OCI-LY3 (cell line): ENCODE results near the gene FCMR.

Experiments
- H2AFZ ChIP-seq: fragments of 200-600, 300-600 bp; shearing (Covaris generic); 2 replicates; pipeline ENCODE4 v1.6.0; 2014; ENCODE audit warnings: antibody characterized with exemption, low read depth, low read length
- H3K27ac ChIP-seq: fragments of 200-600, 300-600 bp; sonication (generic); 2 replicates; pipeline ENCODE4 v1.5.1; 2014; ENCODE audit warnings: mild to moderate bottlenecking, low read length, moderate library complexity, mixed read lengths
- H3K27me3 ChIP-seq: fragments of 200-600, 300-600 bp; sonication (generic); 2 replicates; pipeline ENCODE4 v1.6.1; 2014; ENCODE audit warnings: low read depth, low read length, mixed read lengths
- H3K36me3 ChIP-seq: fragments of 200-600, 300-600 bp; sonication (generic); replicated peaks from 2 replicates; pipeline ENCODE3; 2014; ENCODE audit warnings: low read depth, low read length, mixed read lengths
- H3K4me1 ChIP-seq: fragments of 300-600, 200-600 bp; sonication (generic); 2 replicates; pipeline ENCODE4 v1.6.1; 2014; ENCODE audit warnings: low read length, mixed read lengths
- H3K4me2 ChIP-seq: fragments of 200-600, 300-600 bp; sonication (generic); 2 replicates; pipeline ENCODE4 v1.6.1; 2014; ENCODE audit warnings: low read length, mixed read lengths
- H3K4me3 ChIP-seq: fragments of 300-600, 200-600 bp; sonication (generic); 2 replicates; pipeline ENCODE4 v1.5.1; 2014; ENCODE audit warnings: antibody characterized with exemption, mild to moderate bottlenecking, low read length, moderate library complexity
- H3K79me2 ChIP-seq: fragments of 300-600, 200-600 bp; shearing (Covaris generic); 2 replicates; pipeline ENCODE4 v1.6.1; 2014; ENCODE audit warnings: mild to moderate bottlenecking, low read length, mixed read lengths
- H3K9ac ChIP-seq: fragments of 300-600, 200-600 bp; shearing (Covaris generic); 2 replicates; pipeline ENCODE4 v1.6.0; 2014; ENCODE audit warnings: mild to moderate bottlenecking, low read length, moderate library complexity
- H3K9me3 ChIP-seq: fragments of 200-600, 300-600 bp; shearing (Covaris generic); 2 replicates; pipeline ENCODE4 v1.6.1; 2014; ENCODE audit warnings: low read length, mixed read lengths; ENCODE audit not compliant: insufficient read depth
- H4K20me1 ChIP-seq: fragments of 200-600, 300-600 bp; sonication (generic); 2 replicates; pipeline ENCODE4 v1.6.1; 2016; ENCODE audit warnings: low read length, mixed read lengths; ENCODE audit not compliant: insufficient read depth
- EZH2phosphoT487 ChIP-seq: fragments of 200-600 bp; shearing (Covaris generic); IDR thresholded peaks from 2 replicates; pipeline ENCODE4 v1.6.1; 2018; ENCODE audit warnings: antibody characterized with exemption, mixed run types, low read depth
- TF ChIP-seq, protein P1 (sequence below): fragments of 200-600, 300-600 bp; sonication (generic); IDR thresholded peaks from 2 replicates; pipeline ENCODE4 v1.5.1; 2014; ENCODE audit warnings: antibody characterized with exemption, low read length, low read depth

FCMR gene

DNA sequence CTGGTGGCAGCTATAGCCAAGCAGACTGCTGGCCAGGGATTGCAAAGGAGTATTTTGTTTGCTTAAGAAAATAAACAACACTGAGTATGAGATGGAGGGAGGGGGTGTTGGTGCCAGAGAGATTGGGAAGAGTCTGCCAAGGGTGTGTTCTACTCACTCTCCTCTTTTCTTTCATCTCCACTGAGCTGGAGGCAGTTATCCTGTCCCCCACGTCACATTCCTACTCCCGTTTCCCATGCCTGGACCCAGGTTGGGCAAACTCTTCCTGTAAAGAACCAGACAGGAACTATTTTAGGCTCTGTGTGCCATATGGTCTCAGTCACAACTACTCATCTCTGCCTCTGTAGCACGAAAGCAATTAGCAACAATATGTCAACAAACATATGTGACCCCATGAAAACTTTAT, 25.9 kb downstream of the FCMR start:
- H3K9me3 ChIP-seq, result no peaks in the 10 kb centered on the region
- H3K27ac ChIP-seq, result no peak overlapping the region
- H3K36me3 ChIP-seq, result no peaks in the 10 kb centered on the region
- TF ChIP-seq EZH2phosphoT487, result no peak
- TF ChIP-seq, protein P1, sequence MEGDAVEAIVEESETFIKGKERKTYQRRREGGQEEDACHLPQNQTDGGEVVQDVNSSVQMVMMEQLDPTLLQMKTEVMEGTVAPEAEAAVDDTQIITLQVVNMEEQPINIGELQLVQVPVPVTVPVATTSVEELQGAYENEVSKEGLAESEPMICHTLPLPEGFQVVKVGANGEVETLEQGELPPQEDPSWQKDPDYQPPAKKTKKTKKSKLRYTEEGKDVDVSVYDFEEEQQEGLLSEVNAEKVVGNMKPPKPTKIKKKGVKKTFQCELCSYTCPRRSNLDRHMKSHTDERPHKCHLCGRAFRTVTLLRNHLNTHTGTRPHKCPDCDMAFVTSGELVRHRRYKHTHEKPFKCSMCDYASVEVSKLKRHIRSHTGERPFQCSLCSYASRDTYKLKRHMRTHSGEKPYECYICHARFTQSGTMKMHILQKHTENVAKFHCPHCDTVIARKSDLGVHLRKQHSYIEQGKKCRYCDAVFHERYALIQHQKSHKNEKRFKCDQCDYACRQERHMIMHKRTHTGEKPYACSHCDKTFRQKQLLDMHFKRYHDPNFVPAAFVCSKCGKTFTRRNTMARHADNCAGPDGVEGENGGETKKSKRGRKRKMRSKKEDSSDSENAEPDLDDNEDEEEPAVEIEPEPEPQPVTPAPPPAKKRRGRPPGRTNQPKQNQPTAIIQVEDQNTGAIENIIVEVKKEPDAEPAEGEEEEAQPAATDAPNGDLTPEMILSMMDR, result no peak
- H3K9ac ChIP-seq, result no peak overlapping the region
- peaks cover 38% of the 10 kb centered on the region for H3K27me3 ChIP-seq
- no peak overlapping the region for H3K4me3 ChIP-seq
- H3K4me2 ChIP-seq, result no peak overlapping the region
- no peaks in the 10 kb centered on the region for H4K20me1 ChIP-seq
- H2AFZ ChIP-seq, result no peak overlapping the region
- H3K79me2 ChIP-seq, result no peaks in the 10 kb centered on the region
- H3K4me1 ChIP-seq, result peaks cover 14% of the 10 kb centered on the region

GRCh38 chr1:206895325-206895724, 26.4 kb downstream of the FCMR start:
- Histone ChIP-seq H3K9ac (no peak overlapping the region), H3K27ac (no peak overlapping the region), H4K20me1 (no peaks in the 10 kb centered on the region), H2AFZ (no peak overlapping the region), H3K4me1 (peaks cover 19% of the 10 kb centered on the region), H3K36me3 (no peaks in the 10 kb centered on the region), H3K9me3 (no peaks in the 10 kb centered on the region), H3K4me3 (no peak overlapping the region), H3K27me3 (peaks cover 42% of the 10 kb centered on the region), H3K79me2 (no peaks in the 10 kb centered on the region), H3K4me2 (no peak overlapping the region)
- TF ChIP-seq, protein P1, result no peak

DNA sequence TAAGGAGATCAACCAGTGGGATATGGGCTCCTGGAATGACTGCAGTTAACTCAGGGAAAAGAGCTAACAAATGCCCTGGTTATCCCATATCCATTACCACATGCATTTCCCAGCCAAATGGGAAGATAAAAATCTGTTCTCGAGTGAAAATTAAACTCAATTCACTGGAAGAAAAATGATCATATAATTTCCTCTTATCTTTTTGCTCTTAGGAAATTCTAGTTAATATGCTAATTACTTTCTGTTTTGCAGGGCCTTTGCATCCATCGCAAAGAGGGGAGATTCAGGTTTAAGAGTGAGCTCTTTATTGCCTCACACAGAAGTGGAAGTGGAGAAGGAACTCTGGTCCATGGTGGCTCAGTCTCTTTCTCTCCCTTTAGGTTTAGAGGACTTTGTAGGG, 28.4 kb downstream of the FCMR start:
- no peak overlapping the region for H3K4me3 ChIP-seq
- no peak overlapping the region for H3K4me2 ChIP-seq
- H3K79me2 ChIP-seq, result no peaks in the 10 kb centered on the region
- H3K27me3 ChIP-seq, result peaks cover 37% of the 10 kb centered on the region
- TF ChIP-seq, protein P1, result no peak
- TF ChIP-seq EZH2phosphoT487, result no peak
- H3K27ac ChIP-seq, result no peak overlapping the region
- no peaks in the 10 kb centered on the region for H3K36me3 ChIP-seq
- H3K4me1 ChIP-seq, result peaks cover 19% of the 10 kb centered on the region
- H3K9ac ChIP-seq, result no peak overlapping the region
- no peaks in the 10 kb centered on the region for H4K20me1 ChIP-seq
- no peaks in the 10 kb centered on the region for H3K9me3 ChIP-seq
- H2AFZ ChIP-seq, result no peak overlapping the region

DNA sequence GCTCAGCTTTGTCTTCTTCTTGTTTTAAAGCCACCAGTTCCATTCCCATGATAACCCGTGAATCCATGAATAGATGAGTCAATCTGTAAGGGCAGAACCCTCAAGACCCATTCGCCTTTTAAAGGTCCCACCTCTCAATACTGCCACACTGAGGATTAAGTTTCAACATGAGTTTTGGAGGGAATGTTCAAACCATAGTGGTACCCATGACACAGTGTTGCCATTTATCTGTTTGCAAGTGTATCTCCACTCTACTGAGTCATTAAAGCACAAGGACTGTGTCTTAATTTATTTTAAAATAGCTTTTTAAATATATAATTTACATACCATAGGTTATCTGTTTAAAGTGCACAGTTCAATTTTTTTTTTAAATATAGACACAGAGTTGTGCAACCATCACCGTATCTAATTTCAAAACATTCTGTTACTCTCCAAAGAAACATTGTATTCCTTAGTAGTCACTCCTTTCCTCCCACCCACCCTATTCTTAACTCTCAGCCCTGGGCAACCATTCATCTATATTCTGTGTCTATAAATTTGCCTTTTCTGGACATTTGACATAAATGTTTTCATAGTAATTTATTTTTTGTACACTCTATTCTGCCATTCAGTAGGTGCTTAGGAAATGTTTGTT, 29.3 kb downstream of the FCMR start:
- H3K4me1 ChIP-seq, result peaks cover 19% of the 10 kb centered on the region

More for the DNA sequence above, 29.3 kb downstream of the FCMR start:
- Histone ChIP-seq H3K27me3 (peaks cover 39% of the 10 kb centered on the region), H3K4me3 (no peak overlapping the region), H3K27ac (no peak overlapping the region), H3K79me2 (no peaks in the 10 kb centered on the region), H3K36me3 (no peaks in the 10 kb centered on the region), H3K4me2 (no peak overlapping the region), H3K9me3 (no peaks in the 10 kb centered on the region), H4K20me1 (no peaks in the 10 kb centered on the region), H3K9ac (no peak overlapping the region), H2AFZ (no peak overlapping the region)
- no peak for TF ChIP-seq EZH2phosphoT487
- TF ChIP-seq, protein P1, result no peak
